ENCODE results near the gene OR5AC2. TPM values are rescaled to one million over a fixed set of nuclear protein-coding genes. Genes with fewer than 3 reads are reported as not detected.
A peak's percentile ranks its signal among the peaks of the same experiment; 100 is the strongest.

OR5AC2 gene, protein sequence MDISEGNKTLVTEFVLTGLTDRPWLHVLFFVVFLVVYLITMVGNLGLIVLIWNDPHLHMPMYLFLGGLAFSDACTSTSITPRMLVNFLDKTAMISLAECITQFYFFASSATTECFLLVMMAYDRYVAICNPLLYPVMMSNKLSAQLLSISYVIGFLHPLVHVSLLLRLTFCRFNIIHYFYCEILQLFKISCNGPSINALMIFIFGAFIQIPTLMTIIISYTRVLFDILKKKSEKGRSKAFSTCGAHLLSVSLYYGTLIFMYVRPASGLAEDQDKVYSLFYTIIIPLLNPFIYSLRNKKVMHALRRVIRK
- total RNA-seq = not detected
- not detected for polyA plus RNA-seq
- long read RNA-seq, donor 1 = 0 reads
- long read RNA-seq, donor 2 = 0 reads
- long read RNA-seq, donor 3 = 0 reads

DNA sequence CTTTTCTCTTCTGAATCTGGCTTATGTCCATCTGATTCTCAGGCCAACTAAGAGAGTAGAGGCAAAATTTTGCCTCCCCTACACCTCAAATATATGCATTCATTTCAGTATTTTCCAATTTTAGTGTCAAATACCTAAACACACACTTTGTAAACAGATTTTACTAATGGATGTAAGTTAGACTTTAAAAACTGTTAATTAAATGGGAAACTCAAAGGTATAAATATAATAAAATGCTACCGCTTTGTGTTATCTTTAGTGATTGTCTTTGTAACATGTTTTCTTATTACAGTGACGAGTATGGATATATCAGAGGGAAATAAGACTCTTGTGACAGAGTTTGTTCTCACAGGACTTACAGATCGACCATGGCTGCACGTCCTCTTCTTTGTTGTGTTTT, at the start of gene OR5AC2:
OR5AC2 (plus strand) TSS at position 301 of the 400 bp plus-strand sequence; CDS start at position 301, 0 bp downstream.
- no peak for DNase-seq
- 79 to 84% (median 81%) methylated on average over 4 of the region's 4 CpGs for WGBS, 3 donors
- intact Hi-C loops (cut with DNase I) = no loop called here
- Histone ChIP-seq H3K9me3 (no peaks in the 10 kb centered on the region), H3K4me3 (no peak within 1 kb of the TSS), H3K36me3 (no peaks in the 10 kb centered on the region), H3K4me1 (ENCODE audit: insufficient read depth) (no peaks in the 10 kb centered on the region), H3K27me3 (no peaks in the 10 kb centered on the region), H3K27ac (no peak within 1 kb of the TSS)
- no peak for TF ChIP-seq EP300 (IDR thresholded peaks at IDR 0.05)
- no peak for TF ChIP-seq POLR2A (IDR thresholded peaks at IDR 0.05)
- TF ChIP-seq, protein P1, sequence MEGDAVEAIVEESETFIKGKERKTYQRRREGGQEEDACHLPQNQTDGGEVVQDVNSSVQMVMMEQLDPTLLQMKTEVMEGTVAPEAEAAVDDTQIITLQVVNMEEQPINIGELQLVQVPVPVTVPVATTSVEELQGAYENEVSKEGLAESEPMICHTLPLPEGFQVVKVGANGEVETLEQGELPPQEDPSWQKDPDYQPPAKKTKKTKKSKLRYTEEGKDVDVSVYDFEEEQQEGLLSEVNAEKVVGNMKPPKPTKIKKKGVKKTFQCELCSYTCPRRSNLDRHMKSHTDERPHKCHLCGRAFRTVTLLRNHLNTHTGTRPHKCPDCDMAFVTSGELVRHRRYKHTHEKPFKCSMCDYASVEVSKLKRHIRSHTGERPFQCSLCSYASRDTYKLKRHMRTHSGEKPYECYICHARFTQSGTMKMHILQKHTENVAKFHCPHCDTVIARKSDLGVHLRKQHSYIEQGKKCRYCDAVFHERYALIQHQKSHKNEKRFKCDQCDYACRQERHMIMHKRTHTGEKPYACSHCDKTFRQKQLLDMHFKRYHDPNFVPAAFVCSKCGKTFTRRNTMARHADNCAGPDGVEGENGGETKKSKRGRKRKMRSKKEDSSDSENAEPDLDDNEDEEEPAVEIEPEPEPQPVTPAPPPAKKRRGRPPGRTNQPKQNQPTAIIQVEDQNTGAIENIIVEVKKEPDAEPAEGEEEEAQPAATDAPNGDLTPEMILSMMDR (IDR thresholded peaks at IDR 0.05) = no peak

DNA sequence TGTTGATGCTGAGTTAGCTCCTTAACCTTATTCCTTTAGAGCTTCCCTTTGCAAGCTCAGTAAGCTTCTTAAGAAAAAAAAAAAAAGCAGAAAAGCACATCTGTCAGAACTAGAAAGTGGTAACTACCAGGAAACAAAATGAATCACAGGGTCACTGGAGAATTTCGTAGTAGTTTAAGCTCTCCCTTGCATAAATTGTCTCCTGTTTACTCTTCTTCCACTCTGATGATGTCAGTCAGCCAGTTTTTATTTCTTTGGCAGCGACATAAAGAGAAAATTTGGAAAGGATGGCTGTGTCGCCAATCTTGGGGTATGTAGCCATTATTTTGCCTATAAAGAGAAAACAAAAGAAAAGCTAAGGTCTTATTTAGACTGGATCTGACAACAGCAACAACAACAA, 48.7 kb upstream of the OR5AC2 start:
- H3K4me3 ChIP-seq = no peak overlapping the region
- no peaks in the 10 kb centered on the region for H3K4me1 ChIP-seq (ENCODE audit: insufficient read depth)
- no peaks in the 10 kb centered on the region for H3K27me3 ChIP-seq
- WGBS, 3 donors = 26 to 47% (median 31%) methylated on average over 3 of the region's 3 CpGs
- no peak overlapping the region for H3K27ac ChIP-seq
- intact Hi-C loops (cut with DNase I) = no loop called here
- TF ChIP-seq, protein P1 (IDR thresholded peaks at IDR 0.05) = no peak
- TF ChIP-seq EP300 (IDR thresholded peaks at IDR 0.05) (no peak), POLR2A (IDR thresholded peaks at IDR 0.05) (no peak)
- no peak for DNase-seq
- H3K9me3 ChIP-seq = no peaks in the 10 kb centered on the region
- H3K36me3 ChIP-seq = no peaks in the 10 kb centered on the region

DNA sequence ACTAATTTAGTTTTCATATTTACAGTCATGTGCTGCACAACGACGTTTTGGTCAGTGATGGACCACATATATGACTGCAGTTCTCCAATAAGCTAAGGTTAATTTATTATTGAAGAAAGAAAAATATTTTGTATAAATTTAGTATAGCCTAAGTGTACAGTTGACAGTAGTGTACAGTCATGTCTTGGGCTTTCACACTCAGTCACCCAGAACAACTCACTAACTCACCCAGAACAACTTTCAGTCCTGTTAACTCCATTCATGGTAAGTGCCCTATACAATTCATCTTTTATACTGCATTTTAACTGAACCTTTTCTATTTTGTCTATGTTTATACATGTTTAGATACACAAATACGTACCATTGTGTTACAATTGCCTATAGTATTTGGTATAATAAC, 48.1 kb upstream of the OR5AC2 start:
- Histone ChIP-seq H3K4me1 (ENCODE audit: insufficient read depth) (no peaks in the 10 kb centered on the region), H3K4me3 (no peak overlapping the region), H3K27me3 (no peaks in the 10 kb centered on the region), H3K36me3 (no peaks in the 10 kb centered on the region), H3K9me3 (no peaks in the 10 kb centered on the region), H3K27ac (no peak overlapping the region)
- no peak for DNase-seq
- no peak for TF ChIP-seq POLR2A (IDR thresholded peaks at IDR 0.05)
- TF ChIP-seq, protein P1 (IDR thresholded peaks at IDR 0.05) = no peak
- TF ChIP-seq EP300 (IDR thresholded peaks at IDR 0.05) = no peak
- WGBS, 3 donors = 54 to 59% (median 58%) methylated on average over 3 of the region's 3 CpGs
- intact Hi-C loops (cut with DNase I) = no loop called here

DNA sequence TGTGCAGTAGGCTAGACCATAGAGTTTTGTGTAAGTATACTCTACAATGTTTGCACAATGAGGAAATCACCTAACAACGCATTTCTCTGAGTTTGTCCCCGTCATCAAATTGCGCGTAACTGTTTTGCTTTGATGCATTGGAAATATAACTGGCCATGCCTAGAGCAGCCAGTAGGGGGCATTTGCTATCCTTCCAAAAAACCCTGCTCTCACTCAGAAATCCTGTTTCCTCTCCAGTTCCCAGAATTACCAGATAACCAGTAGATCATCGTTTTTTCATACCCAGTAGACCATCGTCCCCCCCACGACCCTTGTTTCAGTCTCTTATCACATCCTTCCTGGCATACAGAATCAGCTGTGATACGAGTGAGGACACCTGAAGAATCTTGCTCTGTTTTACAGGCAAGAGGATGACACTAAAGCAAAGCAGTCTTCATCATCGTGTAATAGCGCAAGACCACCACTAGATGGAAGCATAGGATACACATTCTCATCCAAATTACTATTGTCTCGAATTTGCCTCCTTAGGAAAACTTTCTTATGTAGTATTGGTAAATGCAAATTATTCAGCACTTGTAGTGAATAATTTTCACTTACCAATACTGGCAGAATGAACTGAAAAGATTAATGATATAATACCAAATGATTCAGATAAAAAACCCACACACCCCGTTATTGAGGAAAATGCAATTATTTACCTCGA, 47.5 kb upstream of the OR5AC2 start:
- Histone ChIP-seq H3K4me3 (peak overlapping the region; percentile 28), H3K9me3 (no peaks in the 10 kb centered on the region), H3K36me3 (no peaks in the 10 kb centered on the region), H3K27ac (no peak overlapping the region), H3K4me1 (ENCODE audit: insufficient read depth) (no peaks in the 10 kb centered on the region), H3K27me3 (no peaks in the 10 kb centered on the region)
- 12 to 14% (median 14%) methylated on average over 13 of the region's 13 CpGs for WGBS, 3 donors
- peak in 4 of 5 donors; percentile 17 to 45 (median 21) for DNase-seq
- intact Hi-C loops (cut with DNase I) = no loop called here
- TF ChIP-seq, protein P1 (IDR thresholded peaks at IDR 0.05) = peak in 2 of 3 donors; percentile 64 to 67
- TF ChIP-seq POLR2A (IDR thresholded peaks at IDR 0.05) (no peak), EP300 (IDR thresholded peaks at IDR 0.05) (no peak)

Data from ovary (tissue), 10 donors.